Measurements from ENCODE around the gene WNT6.

GRCh38 chr2:218823196-218823855, 36.3 kb upstream of the WNT6 start:
- TF ChIP-seq CTCF (IDR thresholded peaks at IDR 0.05; ENCODE audit: low read depth, low read length, poor library complexity, severe bottlenecking) = no peak
- no peak for TF ChIP-seq EZH2phosphoT487 (IDR thresholded peaks at IDR 0.05; ENCODE audit: borderline replicate concordance, low read length)

Data from DOHH2 (cell line).